HG02943 (cell line): ENCODE measurements around the gene ADAM10.

Experiments
- ATAC-seq: cut with Tn5 transposase; IDR thresholded peaks from one replicate; pipeline ENCODE4 v1.9.1; 2021; ENCODE audit warnings: mild to moderate bottlenecking, low read depth, moderate library complexity; ENCODE audit not compliant: unreplicated experiment

ADAM10 gene

GRCh38 chr15:58760385-58761009, 11.0 kb upstream of the ADAM10 start:
- no peak for ATAC-seq

GRCh38 chr15:58758141-58758540, 8.6 kb upstream of the ADAM10 start:
- no peak for ATAC-seq

GRCh38 chr15:58755956-58756355, 6.4 kb upstream of the ADAM10 start:
- no peak for ATAC-seq

GRCh38 chr15:58755350-58755749, 5.8 kb upstream of the ADAM10 start:
- ATAC-seq = no peak

GRCh38 chr15:58752716-58753115, 3.2 kb upstream of the ADAM10 start:
- no peak for ATAC-seq

- peak; percentile 37 for ATAC-seq
Measured at GRCh38 chr15:58748852-58749531, 515 bp downstream of the ADAM10 start.

- ATAC-seq = peak; percentile 23
Measured at GRCh38 chr15:58748040-58748851, 1.3 kb downstream of the ADAM10 start.

- ATAC-seq = no peak
Measured at GRCh38 chr15:58746174-58746573, 3.3 kb downstream of the ADAM10 start.

- no peak for ATAC-seq
Measured at GRCh38 chr15:58742819-58743502, 6.5 kb downstream of the ADAM10 start.

GRCh38 chr15:58742022-58742813, 7.3 kb downstream of the ADAM10 start:
- no peak for ATAC-seq

GRCh38 chr15:58741032-58741431, 8.5 kb downstream of the ADAM10 start:
- no peak for ATAC-seq

GRCh38 chr15:58740436-58740835, 9.1 kb downstream of the ADAM10 start:
- no peak for ATAC-seq

GRCh38 chr15:58738046-58738707, 11.3 kb downstream of the ADAM10 start:
- no peak for ATAC-seq

- no peak for ATAC-seq
Measured at GRCh38 chr15:58737298-58737697, 12.2 kb downstream of the ADAM10 start.

GRCh38 chr15:58736018-58736643, 13.4 kb downstream of the ADAM10 start:
- ATAC-seq = no peak

GRCh38 chr15:58734859-58735258, 14.6 kb downstream of the ADAM10 start:
- ATAC-seq = no peak

GRCh38 chr15:58732625-58733363, 16.7 kb downstream of the ADAM10 start:
- ATAC-seq = no peak

GRCh38 chr15:58731756-58732535, 17.6 kb downstream of the ADAM10 start:
- no peak for ATAC-seq
